ENCODE measurements around the gene MYOF.

GRCh38 chr10:93313798-93314197, 168.3 kb downstream of the MYOF start:
- TF ChIP-seq CTCF (conservative IDR thresholded peaks at IDR 0.05) (no peak), ZFX (IDR thresholded peaks at IDR 0.05) (no peak)

Data from C4-2B (cell line).